ENCODE data around the gene FOXP1. TPM values are rescaled to one million over a fixed set of nuclear protein-coding genes. Genes with fewer than 3 reads are reported as not detected.

Gene FOXP1
- total and polyA plus RNA-seq, 4 donors, result 4.9 to 35.4 (median 32.0) TPM

DNA sequence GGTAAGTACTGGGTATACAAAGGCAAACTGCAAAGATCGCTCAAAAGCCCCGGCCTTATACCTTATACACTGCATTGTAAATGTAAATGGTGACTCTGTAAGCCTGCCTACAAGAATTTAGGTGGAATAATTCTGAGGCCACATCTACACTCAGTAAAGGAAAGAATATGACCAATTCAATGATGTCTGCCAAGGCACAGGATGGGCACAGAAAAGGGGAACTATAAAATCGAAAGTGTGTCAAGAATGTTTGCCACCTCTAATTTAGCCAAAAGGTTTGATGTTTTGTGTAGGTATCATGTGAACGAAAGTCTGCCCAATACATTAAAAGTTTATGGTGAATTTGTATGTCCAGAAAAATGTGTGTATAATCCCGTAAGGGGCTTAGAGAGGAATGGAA is 96.1 kb downstream of the FOXP1 start:
- Histone ChIP-seq H3K27me3 (ENCODE audit: control insufficient read depth in 4 of 4, insufficient read depth in 4 of 4, low read length in 3 of 4) (no peaks in the 10 kb centered on the region), H3K4me3 (ENCODE audit: low read depth in 1 of 3, low read length in 3 of 3) (no peak overlapping the region), H3K9me3 (ENCODE audit: control insufficient read depth in 4 of 4, low read length in 3 of 4) (no peaks in the 10 kb centered on the region), H3K27ac (ENCODE audit: low read depth in 1 of 2, low read length in 2 of 2) (no peak overlapping the region), H3K36me3 (ENCODE audit: control insufficient read depth in 4 of 4, insufficient read depth in 3 of 4, low read depth in 1 of 4, low read length in 3 of 4) (peaks cover 0 to 4% (median 2%) of the 10 kb centered on the region in 4 donors), H3K9ac (ENCODE audit: low read depth in 1 of 2, low read length in 2 of 2) (no peak overlapping the region), H3K4me1 (ENCODE audit: control insufficient read depth in 4 of 4, insufficient read depth in 4 of 4, low read length in 3 of 4) (peaks cover 0 to 4% (median 0%) of the 10 kb centered on the region in 4 donors)
- DNase-seq (ENCODE audit: low spot score), result no peak
- TF ChIP-seq EGR1 (IDR thresholded peaks at IDR 0.05; ENCODE audit: low read depth in 2 of 2) (no peak), FOXA2 (IDR thresholded peaks at IDR 0.05) (no peak), RXRA (IDR thresholded peaks at IDR 0.05) (no peak), HNF4A (conservative IDR thresholded peaks at IDR 0.05) (no peak), NR2F2 (IDR thresholded peaks at IDR 0.05) (no peak), FOXA1 (IDR thresholded peaks at IDR 0.05) (no peak), HNF4G (IDR thresholded peaks at IDR 0.05) (no peak), TAF1 (conservative IDR thresholded peaks at IDR 0.05) (no peak), JUND (IDR thresholded peaks at IDR 0.05) (no peak), YY1 (IDR thresholded peaks at IDR 0.05) (no peak), SP1 (IDR thresholded peaks at IDR 0.05) (no peak), GABPA (IDR thresholded peaks at IDR 0.05 in 1 of 2, conservative IDR thresholded peaks at IDR 0.05 in 1 of 2) (no peak), RAD21 (IDR thresholded peaks at IDR 0.05) (no peak)
- TF ChIP-seq, protein P1, sequence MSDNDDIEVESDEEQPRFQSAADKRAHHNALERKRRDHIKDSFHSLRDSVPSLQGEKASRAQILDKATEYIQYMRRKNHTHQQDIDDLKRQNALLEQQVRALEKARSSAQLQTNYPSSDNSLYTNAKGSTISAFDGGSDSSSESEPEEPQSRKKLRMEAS (IDR thresholded peaks at IDR 0.05), result no peak
- TF ChIP-seq, protein P2, sequence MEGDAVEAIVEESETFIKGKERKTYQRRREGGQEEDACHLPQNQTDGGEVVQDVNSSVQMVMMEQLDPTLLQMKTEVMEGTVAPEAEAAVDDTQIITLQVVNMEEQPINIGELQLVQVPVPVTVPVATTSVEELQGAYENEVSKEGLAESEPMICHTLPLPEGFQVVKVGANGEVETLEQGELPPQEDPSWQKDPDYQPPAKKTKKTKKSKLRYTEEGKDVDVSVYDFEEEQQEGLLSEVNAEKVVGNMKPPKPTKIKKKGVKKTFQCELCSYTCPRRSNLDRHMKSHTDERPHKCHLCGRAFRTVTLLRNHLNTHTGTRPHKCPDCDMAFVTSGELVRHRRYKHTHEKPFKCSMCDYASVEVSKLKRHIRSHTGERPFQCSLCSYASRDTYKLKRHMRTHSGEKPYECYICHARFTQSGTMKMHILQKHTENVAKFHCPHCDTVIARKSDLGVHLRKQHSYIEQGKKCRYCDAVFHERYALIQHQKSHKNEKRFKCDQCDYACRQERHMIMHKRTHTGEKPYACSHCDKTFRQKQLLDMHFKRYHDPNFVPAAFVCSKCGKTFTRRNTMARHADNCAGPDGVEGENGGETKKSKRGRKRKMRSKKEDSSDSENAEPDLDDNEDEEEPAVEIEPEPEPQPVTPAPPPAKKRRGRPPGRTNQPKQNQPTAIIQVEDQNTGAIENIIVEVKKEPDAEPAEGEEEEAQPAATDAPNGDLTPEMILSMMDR (IDR thresholded peaks at IDR 0.05; ENCODE audit: low read depth, low read length, missing input control), result no peak
- TF ChIP-seq, protein P3, sequence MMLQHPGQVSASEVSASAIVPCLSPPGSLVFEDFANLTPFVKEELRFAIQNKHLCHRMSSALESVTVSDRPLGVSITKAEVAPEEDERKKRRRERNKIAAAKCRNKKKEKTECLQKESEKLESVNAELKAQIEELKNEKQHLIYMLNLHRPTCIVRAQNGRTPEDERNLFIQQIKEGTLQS (IDR thresholded peaks at IDR 0.05), result no peak
- TF ChIP-seq, protein P4, sequence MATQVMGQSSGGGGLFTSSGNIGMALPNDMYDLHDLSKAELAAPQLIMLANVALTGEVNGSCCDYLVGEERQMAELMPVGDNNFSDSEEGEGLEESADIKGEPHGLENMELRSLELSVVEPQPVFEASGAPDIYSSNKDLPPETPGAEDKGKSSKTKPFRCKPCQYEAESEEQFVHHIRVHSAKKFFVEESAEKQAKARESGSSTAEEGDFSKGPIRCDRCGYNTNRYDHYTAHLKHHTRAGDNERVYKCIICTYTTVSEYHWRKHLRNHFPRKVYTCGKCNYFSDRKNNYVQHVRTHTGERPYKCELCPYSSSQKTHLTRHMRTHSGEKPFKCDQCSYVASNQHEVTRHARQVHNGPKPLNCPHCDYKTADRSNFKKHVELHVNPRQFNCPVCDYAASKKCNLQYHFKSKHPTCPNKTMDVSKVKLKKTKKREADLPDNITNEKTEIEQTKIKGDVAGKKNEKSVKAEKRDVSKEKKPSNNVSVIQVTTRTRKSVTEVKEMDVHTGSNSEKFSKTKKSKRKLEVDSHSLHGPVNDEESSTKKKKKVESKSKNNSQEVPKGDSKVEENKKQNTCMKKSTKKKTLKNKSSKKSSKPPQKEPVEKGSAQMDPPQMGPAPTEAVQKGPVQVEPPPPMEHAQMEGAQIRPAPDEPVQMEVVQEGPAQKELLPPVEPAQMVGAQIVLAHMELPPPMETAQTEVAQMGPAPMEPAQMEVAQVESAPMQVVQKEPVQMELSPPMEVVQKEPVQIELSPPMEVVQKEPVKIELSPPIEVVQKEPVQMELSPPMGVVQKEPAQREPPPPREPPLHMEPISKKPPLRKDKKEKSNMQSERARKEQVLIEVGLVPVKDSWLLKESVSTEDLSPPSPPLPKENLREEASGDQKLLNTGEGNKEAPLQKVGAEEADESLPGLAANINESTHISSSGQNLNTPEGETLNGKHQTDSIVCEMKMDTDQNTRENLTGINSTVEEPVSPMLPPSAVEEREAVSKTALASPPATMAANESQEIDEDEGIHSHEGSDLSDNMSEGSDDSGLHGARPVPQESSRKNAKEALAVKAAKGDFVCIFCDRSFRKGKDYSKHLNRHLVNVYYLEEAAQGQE (IDR thresholded peaks at IDR 0.05), result no peak
- TF ChIP-seq, protein P5, sequence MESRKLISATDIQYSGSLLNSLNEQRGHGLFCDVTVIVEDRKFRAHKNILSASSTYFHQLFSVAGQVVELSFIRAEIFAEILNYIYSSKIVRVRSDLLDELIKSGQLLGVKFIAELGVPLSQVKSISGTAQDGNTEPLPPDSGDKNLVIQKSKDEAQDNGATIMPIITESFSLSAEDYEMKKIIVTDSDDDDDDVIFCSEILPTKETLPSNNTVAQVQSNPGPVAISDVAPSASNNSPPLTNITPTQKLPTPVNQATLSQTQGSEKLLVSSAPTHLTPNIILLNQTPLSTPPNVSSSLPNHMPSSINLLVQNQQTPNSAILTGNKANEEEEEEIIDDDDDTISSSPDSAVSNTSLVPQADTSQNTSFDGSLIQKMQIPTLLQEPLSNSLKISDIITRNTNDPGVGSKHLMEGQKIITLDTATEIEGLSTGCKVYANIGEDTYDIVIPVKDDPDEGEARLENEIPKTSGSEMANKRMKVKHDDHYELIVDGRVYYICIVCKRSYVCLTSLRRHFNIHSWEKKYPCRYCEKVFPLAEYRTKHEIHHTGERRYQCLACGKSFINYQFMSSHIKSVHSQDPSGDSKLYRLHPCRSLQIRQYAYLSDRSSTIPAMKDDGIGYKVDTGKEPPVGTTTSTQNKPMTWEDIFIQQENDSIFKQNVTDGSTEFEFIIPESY (IDR thresholded peaks at IDR 0.05), result no peak
- 82% methylated on average over 5 of the region's 5 CpGs for WGBS
